ENCODE data around the gene KRTAP9-3.
"Not testable (repeated sequence)": the region's sequence is repeated elsewhere in the genome, so short reads cannot be mapped to it uniquely, and the experiment has no call there.

Gene KRTAP9-3

GRCh38 chr17:41251261-41251660, 19.0 kb downstream of the KRTAP9-3 start:
- no peak for DNase-seq (ENCODE audit: low read depth)

GRCh38 chr17:41254861-41255260, 22.6 kb downstream of the KRTAP9-3 start:
- DNase-seq (ENCODE audit: low read depth), result no peak

GRCh38 chr17:41255381-41256290, 23.4 kb downstream of the KRTAP9-3 start, which contains the start of gene KRTAP9-9:
Gene KRTAP9-9, plus strand, starts transcription at chr17:41255384.
- DNase-seq (ENCODE audit: low read depth), result not testable (repeated sequence)

GRCh38 chr17:41256291-41256685, 24.0 kb downstream of the KRTAP9-3 start:
- DNase-seq (ENCODE audit: low read depth), result no peak

GRCh38 chr17:41258406-41258805, 26.2 kb downstream of the KRTAP9-3 start:
- DNase-seq (ENCODE audit: low read depth), result no peak

- DNase-seq (ENCODE audit: low read depth), result no peak
These were observed 31.0 kb downstream of the KRTAP9-3 start for GRCh38 chr17:41263212-41263611.

- DNase-seq (ENCODE audit: low read depth), result no peak
These were observed 32.4 kb downstream of the KRTAP9-3 start for GRCh38 chr17:41264599-41264998.

GRCh38 chr17:41265078-41265477, 32.8 kb downstream of the KRTAP9-3 start, which contains the start of gene KRTAP9-6:
Gene KRTAP9-6, plus strand, starts transcription at chr17:41265378. Its CDS starts 0 bp downstream, at chr17:41265378.
- DNase-seq (ENCODE audit: low read depth), result no peak

- no peak for DNase-seq (ENCODE audit: low read depth)
These were observed 35.5 kb downstream of the KRTAP9-3 start for GRCh38 chr17:41267711-41268110.

- not testable (repeated sequence) for DNase-seq (ENCODE audit: low read depth)
These were observed 39.1 kb downstream of the KRTAP9-3 start for GRCh38 chr17:41271323-41271722.

- no peak for DNase-seq (ENCODE audit: low read depth)
These were observed 39.6 kb downstream of the KRTAP9-3 start for GRCh38 chr17:41271858-41272257.

GRCh38 chr17:41275648-41276190, 43.5 kb downstream of the KRTAP9-3 start, which contains the start of gene KRTAP9-7:
Gene KRTAP9-7, plus strand, starts transcription at chr17:41275698. Its CDS starts 0 bp downstream, at chr17:41275698.
- not testable (repeated sequence) for DNase-seq (ENCODE audit: low read depth)

- DNase-seq (ENCODE audit: low read depth), result no peak
These were observed 46.1 kb downstream of the KRTAP9-3 start for GRCh38 chr17:41278176-41278955.

All from non-pigmented ciliary epithelial cell (primary cell).